Stimulated activated CD8-positive, alpha-beta memory T cell treated with anti-CD3 and anti-CD28 coated beads, Interleukin-4, amount 100 ng/mL, for 24 hours (primary cell): ENCODE data around the gene LRRC8D.
"Not testable (repeated sequence)": the region's sequence is repeated elsewhere in the genome, so short reads cannot be mapped to it uniquely, and the experiment has no call there.

Source experiments
- DNase-seq: peaks from one replicate; pipeline ENCODE4 v3.0.0-alpha.2; 2020; ENCODE audit warnings: low read depth

Gene LRRC8D

DNA sequence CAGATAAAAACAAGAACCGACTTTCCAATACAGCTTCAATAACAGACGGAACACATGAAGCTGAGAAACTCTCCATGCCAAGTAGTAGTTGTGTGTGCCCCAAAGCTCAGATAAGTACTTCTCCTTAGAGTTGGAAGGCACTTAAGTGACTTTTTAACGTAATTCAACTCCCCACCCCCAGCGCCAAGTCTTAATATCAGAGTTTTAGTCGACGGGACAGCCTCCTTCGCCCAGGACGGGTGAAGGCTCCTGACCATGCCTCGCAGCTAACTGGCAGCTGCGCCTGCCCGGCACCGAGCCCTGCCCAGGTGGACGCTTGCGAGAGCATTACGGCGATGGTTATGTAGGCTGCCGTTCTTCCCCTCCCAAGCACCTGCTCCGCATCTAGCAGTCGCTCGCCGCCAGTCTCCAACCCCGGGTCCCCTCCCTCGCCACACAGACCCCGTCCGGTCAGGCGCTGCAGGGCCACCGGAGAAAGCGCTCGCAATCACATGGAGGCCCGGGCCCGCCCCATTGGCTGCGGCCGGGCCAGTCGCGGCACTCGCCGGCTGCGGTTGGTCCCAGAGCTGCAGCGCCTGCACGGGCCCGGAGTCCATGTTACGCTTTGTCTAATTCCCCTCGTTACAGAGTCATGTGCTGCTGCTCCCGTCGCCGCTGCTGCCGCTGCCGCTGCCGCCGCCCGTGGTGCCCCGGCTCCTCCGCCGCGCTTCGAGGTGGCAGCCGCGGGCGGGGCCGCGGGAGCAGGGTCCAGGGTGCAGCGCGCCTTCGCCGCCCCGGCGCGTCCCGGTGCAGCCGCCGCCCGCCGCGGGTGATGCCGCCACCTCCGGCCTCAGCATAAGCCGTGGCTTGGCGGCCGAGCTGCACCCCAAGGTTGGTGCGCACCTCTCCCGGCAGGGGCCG, at the start of gene LRRC8D:
Gene LRRC8D (plus strand): TSS at position 611 of the 900 bp plus-strand sequence. CDS start 112,037 bp downstream, outside the sequence.
- peak; percentile 54 for DNase-seq

DNA sequence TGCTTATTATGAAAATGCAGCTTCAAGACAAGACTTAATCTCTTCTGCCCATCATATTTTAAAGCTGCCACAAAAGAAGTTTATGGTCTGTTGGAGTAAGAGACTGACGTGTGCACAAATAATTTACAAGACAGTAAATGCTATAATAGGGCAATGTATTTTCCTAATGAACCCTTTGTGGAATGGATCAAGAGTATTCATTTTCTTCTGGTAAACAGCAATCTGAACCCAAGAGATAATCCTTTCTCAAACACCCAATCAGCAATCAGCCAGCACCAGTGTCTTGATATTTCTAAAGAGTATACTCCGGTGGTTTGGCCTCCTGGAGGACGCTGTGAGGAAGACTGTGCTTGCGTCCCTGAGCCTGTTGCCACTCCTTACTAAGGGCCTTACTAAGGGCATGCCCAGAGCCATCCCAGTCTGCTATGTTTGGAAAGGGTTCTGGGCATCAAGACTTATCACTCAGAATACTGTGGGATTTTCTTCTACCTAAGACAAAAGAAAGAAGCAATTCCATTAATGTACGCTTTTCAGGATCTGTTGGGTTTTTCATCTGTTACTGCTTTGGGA, 48.8 kb upstream of the LRRC8D start:
- no peak for DNase-seq

DNA sequence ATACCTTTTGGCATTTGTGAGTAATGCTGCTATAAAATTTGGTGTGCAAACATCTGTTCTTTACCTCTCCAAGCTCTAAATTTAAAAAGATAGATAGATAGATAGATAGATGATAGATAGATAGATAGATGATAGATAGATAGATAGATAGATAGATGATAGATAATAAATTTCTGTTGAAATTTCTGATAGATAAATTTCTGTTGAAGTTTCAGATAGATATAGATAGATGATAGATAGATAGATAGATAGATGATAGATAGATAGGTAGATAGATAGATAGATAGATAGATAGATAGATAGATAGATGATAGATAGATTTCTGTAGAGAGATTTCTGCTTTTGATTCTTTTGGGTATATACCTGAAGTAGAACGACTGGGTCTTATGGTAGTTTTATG, 44.7 kb upstream of the LRRC8D start:
- not testable (repeated sequence) for DNase-seq

DNA sequence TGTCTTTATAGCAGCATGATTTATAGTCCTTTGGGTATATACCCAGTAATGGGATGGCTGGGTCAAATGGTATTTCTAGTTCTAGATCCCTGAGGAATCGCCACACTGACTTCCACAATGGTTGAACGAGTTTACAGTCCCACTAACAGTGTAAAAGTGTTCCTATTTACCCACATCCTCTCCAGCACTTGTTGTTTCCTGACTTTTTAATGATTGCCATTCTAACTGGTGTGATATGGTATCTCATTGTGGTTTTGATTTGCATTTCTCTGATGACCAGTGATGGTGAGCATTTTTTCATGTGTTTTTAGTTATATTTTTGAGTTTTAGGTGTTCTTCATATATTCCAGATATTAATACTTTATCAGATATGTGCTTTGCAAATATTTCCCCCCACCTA, 43.6 kb upstream of the LRRC8D start:
- DNase-seq, result not testable (repeated sequence)

DNA sequence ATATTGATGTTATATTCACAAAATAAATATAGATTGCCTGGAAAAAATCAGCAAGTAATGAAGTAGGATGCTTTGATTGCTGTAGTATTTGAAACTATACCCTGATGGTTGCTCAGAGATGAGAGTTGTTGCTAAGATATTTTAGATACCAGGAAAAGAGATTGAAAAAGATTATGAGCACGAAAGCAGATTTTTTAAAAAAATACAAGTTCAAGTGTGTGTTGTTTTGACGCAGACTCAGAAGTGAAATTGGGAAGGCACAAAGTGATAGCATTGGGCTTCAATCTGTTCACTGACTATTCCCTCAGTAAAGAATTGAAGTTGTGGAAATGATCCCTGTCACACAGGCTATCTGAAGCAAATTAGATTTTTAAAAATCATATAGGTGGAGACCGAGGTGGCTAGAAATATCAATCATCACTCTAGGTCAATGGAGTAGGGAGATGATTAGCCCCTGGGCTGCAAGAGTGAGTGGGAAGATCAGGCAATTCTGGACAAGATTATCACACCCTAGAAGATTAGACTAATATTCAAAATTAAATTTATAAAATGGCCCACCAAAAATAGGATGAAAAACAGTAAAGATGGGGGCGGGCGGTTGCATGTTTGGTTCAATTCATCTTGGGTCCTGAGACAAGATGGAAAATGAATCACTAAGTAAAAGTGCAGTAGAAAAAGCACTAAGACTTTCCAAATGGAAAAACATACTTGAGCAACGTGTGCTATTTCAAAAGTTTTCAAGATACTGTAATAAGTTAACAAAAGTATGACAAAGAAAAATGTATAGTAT, 41.5 kb upstream of the LRRC8D start:
- DNase-seq, result no peak

DNA sequence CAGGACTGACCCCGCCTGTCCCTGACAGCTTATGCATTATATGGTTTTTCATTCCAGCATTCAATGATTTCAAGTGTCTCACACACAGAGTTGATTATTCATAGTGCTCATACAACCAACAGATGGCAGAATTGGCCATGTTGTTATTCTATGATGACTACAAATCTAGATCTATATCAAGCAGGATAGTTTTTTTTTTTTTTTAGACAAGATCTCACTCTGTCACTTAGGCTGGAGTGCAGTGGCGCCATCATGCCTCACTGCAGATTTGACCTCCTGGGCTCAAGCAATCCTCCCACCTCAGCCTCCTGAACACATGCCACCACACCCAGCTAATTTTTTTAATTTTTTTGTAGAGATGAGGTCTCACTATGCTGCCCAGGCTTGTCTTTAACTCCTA, 40.1 kb upstream of the LRRC8D start:
- no peak for DNase-seq

DNA sequence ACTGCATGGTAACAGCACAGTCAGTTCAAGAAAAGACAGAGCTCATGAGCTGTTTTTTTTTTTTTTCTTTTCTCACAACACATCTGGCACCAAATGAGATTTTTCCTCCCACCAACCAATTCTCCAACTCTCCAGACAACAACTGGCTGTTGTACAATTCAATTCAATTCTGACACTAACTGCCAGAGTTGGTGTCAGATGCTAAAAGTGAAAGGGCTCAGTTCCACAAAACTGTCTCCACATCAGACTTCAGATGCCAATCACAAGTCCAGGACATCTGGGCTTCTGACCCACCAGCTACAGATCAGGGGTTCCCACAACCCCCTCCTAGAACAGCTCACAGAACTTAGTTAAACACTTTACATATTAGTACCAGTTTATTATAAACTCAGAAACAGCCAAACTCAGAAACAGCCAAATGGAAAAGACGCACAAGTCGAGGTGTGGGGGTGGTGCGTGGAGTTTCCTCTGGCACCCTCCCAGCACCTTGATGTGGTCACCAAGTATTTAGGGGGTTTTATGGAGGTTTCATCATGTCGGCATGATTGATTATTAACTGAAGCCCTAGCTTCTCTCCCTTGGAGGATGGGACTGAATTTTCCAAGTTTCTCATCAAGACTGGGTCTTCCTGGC, 39.2 kb upstream of the LRRC8D start:
- DNase-seq, result peak; percentile 63

DNA sequence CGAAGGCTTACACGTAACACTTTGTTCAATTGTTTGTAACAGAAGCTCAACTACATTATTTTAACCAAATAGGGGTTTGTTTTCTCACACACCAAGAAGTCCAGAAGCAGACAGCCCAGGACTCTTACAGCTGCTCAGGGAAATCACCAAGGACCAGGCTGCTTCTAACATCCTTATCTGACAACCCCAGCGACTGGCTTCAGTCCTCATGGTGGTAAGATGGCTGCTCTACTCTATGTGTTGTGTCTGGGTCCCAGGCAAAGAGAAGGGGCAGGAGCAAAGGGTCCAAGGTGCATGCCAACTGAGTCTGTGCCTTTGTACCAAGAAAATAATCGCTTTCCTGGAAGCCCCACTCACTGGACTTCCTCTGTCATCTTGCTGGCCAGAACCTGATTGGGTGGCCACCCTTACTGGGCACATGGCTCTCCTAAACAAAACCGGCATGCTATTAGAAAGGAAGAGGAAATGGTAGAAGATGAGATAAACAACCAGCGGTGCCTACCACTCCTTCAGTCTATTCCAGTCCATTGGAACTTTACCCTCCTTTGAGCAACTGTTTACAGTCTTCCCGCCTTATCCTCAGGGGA, 34.1 kb upstream of the LRRC8D start:
- DNase-seq, result no peak

DNA sequence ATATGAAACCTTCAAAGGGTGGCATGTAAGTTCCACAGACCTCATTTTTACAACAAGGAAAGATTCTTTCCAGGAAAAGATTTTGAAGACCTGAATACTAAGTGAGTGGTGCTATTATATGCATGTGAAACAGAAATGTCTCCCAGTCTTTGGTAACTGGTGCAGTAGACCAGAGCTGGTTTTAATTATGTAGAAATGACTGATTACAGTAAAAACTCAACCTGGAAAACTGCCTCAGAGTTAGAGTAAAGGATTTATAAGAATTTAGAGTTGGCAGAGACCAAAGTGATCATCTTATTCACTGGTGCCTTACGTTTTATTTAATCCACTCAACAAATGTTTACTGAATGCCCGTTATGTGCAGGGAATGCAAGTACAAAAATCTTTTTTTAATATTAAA, 30.2 kb upstream of the LRRC8D start:
- no peak for DNase-seq

DNA sequence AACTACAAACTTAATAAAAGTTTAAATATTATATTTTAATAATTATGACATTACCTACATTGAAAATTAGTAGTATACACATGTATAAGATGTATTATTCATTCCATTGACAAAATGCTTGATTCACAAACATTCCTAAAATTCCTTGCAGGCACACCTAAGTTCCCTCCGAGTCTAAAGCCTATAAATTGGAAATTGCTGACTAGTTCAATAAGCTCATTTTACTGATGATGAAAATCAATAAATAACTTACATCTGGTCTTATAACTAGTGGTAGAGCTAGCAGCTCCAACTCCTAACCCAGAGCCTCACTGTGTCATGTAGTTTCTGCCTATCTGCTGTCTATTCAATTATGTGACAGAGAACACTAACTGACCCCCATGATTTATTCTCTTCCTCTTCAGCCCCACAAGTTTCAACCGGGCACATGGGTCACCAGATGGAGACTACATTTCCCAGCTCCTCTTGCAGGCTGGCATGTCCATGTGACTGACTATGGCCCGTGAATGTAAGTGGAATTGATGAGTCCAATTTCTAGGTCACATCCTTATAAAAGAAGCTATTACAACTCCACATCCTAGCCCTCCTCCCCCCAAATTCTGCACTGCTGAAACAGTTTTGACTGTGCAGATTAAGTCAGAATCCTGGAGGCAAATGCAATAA, 29.6 kb upstream of the LRRC8D start:
- DNase-seq, result no peak

DNA sequence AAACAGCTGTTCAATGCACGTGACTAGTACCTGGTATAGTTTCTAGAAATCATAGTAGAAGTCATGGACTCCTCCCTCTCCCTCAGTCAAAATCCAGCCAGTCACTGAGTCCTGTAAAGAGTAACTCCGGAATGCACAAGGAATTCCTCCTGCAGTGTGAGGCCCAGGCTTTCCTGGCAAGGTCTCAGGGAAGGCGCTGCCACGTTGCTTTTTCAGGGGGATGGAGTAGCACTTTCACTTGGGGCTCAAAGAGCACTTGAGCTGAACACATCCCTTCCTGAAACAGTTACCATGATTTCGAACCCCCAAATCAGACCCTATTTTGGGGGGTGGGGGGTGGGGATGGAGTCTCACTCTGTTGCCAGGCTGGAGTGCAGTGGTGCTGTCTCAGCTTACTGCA, 26.4 kb upstream of the LRRC8D start:
- DNase-seq, result no peak

DNA sequence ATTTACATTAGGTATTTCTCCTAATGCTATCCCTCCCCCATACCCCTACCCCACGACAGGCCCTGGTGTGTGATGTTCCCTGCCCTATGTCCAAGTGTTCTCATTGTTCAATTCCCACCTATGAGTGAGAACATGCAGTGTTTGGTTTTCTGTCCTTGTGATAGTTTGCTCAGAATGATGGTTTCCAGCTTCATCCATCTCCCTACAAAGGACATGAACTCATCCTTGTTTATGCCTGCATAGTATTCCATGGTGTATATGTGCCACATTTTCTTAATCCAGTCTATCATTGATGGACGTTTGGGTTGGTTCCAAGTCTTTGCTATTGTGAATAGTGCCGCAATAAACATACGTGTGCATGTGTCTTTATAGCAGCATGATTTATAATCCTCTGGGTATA, 25.3 kb upstream of the LRRC8D start:
- not testable (repeated sequence) for DNase-seq

DNA sequence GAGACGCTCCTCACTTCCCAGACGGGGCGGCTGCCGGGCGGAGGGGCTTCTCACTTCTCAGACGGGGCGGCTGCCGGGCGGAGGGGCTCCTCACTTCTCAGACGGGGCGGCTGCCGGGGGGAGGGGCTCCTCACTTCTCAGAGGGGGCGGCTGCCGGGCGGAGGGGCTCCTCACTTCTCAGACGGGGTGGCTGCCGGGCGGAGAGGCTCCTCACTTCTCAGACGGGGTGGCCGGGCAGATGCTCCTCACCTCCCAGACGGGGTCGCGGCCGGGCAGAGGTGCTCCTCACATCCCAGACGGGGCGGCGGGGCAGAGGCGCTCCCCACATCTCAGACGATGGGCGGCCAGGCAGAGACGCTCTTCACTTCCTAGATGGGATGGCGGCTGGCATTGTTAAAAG, 23.0 kb upstream of the LRRC8D start:
- not testable (repeated sequence) for DNase-seq

DNA sequence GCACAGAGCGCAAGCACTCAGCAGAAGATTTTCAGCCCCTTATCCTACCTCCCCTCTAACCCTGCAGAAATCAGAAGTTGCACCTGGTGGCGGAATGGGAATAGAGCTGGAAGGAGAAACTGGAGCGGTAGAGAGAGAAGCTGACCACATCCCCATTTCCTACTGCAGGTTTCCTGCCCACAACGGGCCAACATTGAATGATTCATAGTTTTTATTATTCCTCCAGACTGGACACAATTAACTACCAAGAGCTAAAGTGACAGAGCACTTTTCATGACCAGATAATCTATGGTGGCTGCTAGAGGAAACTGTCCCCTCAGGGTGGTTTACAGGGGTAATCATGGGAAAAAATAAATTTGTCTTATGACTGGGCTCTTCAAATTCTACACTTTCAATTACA, 21.3 kb upstream of the LRRC8D start:
- DNase-seq, result no peak

DNA sequence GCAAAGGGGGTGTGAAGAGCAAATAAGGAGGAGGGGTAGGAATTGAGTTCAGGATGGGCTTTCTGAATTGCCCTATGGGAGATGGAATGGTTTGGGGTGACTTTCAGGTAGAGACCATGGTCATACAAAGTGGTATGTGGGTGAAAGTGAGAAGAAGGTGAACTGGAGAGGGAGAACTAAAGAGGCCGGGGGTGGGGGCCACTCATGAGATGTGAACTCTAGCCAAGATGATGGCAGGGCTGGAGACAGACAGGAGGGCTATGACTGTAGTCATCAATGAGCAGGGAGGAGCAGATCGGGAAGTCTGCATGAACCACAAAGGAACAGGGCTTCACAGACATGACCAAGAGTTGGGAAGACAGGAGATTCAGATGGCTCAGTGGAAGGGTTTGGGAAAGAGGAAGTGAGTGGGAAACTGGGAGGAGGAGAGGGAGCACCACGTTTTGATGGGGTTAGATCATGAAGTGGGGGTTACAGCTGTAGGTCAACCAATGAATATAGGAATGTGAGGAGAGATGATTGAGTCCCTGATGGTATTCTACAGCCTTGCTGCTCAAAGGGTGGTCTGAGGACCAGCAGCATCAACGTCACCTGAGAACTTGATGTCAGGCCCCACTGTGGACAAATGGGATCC, 20.7 kb upstream of the LRRC8D start:
- DNase-seq, result no peak

DNA sequence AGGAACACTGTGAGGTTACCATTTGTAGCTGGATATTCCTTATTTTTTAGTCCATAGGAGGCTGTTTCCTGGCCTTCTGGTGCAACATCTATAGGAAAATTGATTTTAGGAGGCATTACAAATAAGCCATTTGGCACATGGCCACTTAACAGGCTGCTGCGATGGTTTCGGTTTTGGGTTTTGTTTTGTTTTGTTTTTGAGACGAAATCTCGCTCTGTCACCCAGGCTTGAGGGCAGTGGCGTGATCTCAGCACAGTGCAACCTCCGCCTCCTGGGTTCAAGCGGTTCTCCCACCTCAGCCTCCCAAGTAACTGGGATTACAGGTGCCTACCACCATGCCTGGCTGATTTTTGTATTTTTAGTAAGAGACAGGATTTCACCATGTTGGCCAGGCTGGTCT, 20.1 kb upstream of the LRRC8D start:
- no peak for DNase-seq

DNA sequence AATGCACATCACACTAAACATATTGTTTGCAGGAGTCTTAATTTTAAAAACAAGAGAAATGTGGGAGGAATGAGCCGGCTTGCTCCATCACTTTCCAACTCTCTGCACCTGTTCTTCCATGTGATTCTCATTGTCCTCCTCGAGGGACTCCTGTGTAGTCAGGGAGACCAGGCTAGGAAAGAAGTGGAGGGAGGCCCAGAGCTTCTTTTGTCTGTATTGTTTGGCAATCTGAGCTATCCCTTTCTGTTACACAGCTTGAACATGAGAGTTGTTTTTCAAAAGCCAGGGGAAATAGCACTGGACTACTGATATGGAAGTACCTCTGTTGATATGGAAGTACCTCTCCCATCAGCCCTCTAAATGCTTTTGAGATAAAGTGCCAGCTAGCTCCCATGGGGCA, 18.8 kb upstream of the LRRC8D start:
- DNase-seq, result no peak

DNA sequence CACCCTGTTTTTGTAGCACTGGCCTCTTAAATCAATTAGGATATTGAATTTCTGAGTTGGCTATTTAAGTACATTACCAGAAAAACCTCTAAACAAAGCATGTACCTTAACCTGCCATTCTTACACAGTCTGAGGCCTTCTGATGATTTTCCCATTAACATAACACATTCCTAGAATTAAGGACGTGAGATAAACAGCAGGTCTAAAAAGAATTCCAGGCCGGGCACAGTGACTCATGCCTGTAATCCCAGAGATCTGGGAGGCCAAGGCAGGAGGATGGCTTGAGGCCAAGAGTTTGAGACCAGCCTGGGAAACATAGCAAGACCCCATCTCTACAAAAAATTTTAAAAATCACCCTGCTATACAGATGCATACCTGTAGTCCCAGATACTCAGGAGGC, 18.0 kb upstream of the LRRC8D start:
- no peak for DNase-seq

DNA sequence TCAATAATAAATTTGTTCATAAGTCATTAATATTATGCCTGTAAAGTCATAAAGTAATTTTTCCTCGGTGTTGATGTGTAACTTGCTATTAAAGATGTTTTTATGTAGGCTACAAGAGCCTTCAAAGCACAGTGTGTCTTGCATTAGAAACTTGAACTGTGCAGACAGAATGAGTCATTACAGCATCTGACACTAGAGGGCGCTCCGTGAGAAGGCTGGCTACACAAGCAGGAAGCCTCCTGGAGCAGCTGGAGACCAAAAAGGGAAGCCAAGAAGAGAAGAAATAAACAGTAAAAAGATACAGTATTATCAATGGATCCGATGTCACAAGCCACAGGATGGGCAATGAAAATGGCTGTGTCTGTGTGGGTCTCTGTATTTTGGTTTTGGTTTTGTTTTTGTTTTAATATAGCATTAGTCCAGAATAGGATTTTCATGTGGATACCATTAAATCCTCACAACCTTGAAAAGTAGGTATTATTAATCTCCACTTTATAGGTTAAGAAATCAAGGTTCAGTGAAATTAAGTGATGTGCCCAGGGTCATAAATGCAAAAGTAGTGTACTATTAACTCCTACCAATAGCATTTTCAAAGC, 16.1 kb upstream of the LRRC8D start:
- DNase-seq, result peak; percentile 74

DNA sequence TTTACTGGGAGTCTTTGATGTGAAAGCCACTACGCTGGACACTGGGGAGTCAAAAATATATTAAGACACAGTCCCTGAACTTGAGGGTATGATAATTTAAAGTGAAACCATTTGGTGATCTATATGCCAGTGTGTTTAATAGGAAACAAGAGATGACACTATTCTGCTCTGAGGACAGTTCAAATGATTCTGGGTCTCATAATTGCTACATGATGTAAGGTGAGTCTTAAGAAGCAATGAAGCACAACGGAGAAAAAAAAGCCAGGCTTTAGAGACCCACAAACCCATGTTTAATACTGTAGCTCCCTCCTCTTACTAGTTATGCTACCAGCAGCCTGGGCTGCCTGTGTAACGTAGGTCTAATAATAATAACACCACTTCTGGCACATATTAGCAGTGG, 14.2 kb upstream of the LRRC8D start:
- DNase-seq, result no peak

DNA sequence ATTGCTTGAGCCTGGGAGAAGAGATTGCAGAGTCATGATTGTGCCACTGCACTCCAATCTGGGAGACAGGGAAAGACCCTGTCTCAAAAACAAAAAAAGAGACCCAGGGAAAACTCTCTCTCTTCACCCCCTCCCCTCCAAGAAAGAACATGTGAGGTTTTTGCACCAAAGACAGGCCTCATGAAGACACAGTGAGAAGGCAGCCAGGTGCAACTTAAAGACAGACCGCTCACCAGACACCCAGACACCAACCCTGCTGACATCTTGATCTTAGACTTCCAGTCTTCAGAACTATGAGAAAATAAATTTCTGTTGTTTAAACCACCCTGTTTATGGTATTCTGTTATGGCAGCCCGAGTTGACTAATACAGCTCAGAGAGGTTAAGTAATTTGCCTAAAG, 13.3 kb upstream of the LRRC8D start:
- no peak for DNase-seq
